H1 (cell line): Measurements from ENCODE around the gene PTPN9. TPM values are rescaled to one million over a fixed set of nuclear protein-coding genes. Genes with fewer than 3 reads are reported as not detected.

Experiments used
- CBX5 ChIP-seq: fragments of 300-800, 300-1000 bp; sonication (generic); IDR thresholded peaks from 2 replicates; pipeline ENCODE4 v1.7.1; 2016; ENCODE audit warnings: antibody characterized with exemption, low read length, low read depth
- EGR1 ChIP-seq: IDR thresholded peaks from 2 replicates; pipeline ENCODE4 v1.6.1; 2011; ENCODE audit warnings: low read depth, low read length, borderline replicate concordance
- FOSL1 ChIP-seq: IDR thresholded peaks from 2 replicates; pipeline ENCODE4 v1.6.1; 2011; ENCODE audit warnings: mild to moderate bottlenecking, low read depth, low read length, moderate library complexity; ENCODE audit not compliant: insufficient read depth
- HDAC2 ChIP-seq, 2 experiments: fragments of 300-600 bp in 1 of 2; sonication (generic) in 1 of 2; IDR thresholded peaks; 2 replicates each; pipeline ENCODE4 v1.6.1; 2011 to 2012; ENCODE audit warnings: low read depth in 2 of 2, low read length in 2 of 2, mild to moderate bottlenecking in 2 of 2, moderate library complexity in 2 of 2, borderline replicate concordance in 1 of 2, inconsistent platforms in 1 of 2
- KDM5A ChIP-seq: fragments of 200-600 bp; IDR thresholded peaks from 2 replicates; pipeline ENCODE4 v1.7.1; 2012; ENCODE audit warnings: mild to moderate bottlenecking, low read length, inconsistent platforms, mixed read lengths
- MAFK ChIP-seq: IDR thresholded peaks from 2 replicates; pipeline ENCODE4 v1.6.1; 2012; ENCODE audit warnings: low read depth, mild to moderate bottlenecking, improper control_type of control experiment, low read length
- POLR2A ChIP-seq, 2 experiments: IDR thresholded peaks; 1 replicate in 1 of 2; 2 replicates in 1 of 2; pipeline ENCODE4 v1.6.1; 2011; ENCODE audit warnings: low read depth in 2 of 2, low read length in 2 of 2, mild to moderate bottlenecking in 2 of 2; ENCODE audit errors: control extremely low read depth in 1 of 2
- POU5F1 ChIP-seq: IDR thresholded peaks from 2 replicates; pipeline ENCODE4 v1.6.1; 2011; ENCODE audit warnings: low read depth, mild to moderate bottlenecking, low read length, moderate library complexity
- RAD21 ChIP-seq, 2 experiments: IDR thresholded peaks in 1 of 2; conservative IDR thresholded peaks in 1 of 2; 2 replicates each; pipeline ENCODE4 v1.6.1; 2011; ENCODE audit warnings: low read depth in 2 of 2, low read length in 2 of 2, improper control_type of control experiment in 1 of 2, inconsistent platforms in 1 of 2, mild to moderate bottlenecking in 1 of 2, moderate library complexity in 1 of 2
- RXRA ChIP-seq: IDR thresholded peaks from 2 replicates; pipeline ENCODE4 v1.6.1; 2011; ENCODE audit warnings: low read depth, mild to moderate bottlenecking, low read length, moderate library complexity; ENCODE audit not compliant: insufficient read depth
- SIN3A ChIP-seq, 2 experiments: IDR thresholded peaks in 1 of 2; conservative IDR thresholded peaks in 1 of 2; 2 replicates each; pipeline ENCODE4 v1.6.1; 2011 to 2012; ENCODE audit warnings: low read length in 2 of 2, improper control_type of control experiment in 1 of 2, low read depth in 1 of 2, mild to moderate bottlenecking in 1 of 2
- TBP ChIP-seq: IDR thresholded peaks from 2 replicates; pipeline ENCODE4 v1.6.1; 2011; ENCODE audit warnings: low read depth, low read length, improper control_type of control experiment
- polyA plus RNA-seq, 7 experiments: library from polyadenylated mRNA; depleted of rRNA in 3 of 7; stranded (reverse) in 5 of 7; unstranded in 2 of 7; fragments of >200 nt in 5 of 7; fragments of 200-250 nt in 2 of 7; gene quantifications; 1 replicate in 5 of 7; 2 replicates in 1 of 7; 4 replicates in 1 of 7; pipeline versions ENCODE4 v1.2.1 to v1.2.3, GENCODE V29; 2011 to 2013; ENCODE audit warnings: missing spikeins in 2 of 7, mixed read lengths in 2 of 7
- total RNA-seq: library from RNA; stranded (reverse); fragmentation: NEBNext Ultra II Directional; extraction: Animal tissue kit (Norgen Biotek cat#: 25700); gene quantifications from 2 replicates; pipeline ENCODE4 v1.2.1, GENCODE V29; 2021
- TF ChIP-seq, protein P1 (sequence below): IDR thresholded peaks from 2 replicates; pipeline ENCODE4 v1.6.1; 2012; ENCODE audit warnings: low read length, inconsistent platforms
- TF ChIP-seq, protein P2 (sequence below): IDR thresholded peaks from 2 replicates; pipeline ENCODE4 v1.6.1; 2011; ENCODE audit warnings: low read depth, mild to moderate bottlenecking, low read length; ENCODE audit not compliant: insufficient read depth

Gene PTPN9
- total and polyA plus RNA-seq, 2 of the 8 experiments (the other 6 are each of a cell fraction or from before 2014, with no cell fraction given) = 46.6 to 57.4 TPM

DNA sequence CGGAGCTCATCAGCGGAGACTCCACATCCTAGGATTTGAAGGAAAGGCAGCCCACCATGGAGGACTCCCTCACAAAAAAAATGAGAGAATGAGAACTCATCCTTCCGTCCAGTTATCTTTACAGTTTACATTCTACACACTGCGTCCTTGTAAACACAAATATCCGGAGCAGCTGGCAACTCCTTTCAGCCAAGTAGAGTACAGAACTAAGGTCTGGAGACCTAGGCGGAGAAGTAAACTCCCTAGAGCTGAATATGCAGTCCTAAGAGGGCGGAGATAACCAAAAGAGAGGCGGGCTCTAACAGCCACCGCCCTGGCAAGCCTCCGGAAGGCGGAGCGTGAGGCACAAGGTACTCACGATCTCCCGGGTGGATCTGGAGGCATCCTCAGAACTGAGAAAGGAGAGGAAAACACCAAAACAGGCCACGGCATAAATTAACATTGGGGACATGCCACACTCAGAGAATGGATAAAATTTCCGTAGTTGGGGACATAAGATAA is 126.7 kb downstream of the PTPN9 start (continued):
- 0 out of 4 replicates have a peak, but pooled peaks of 1 of the 2 experiments have one; percentile 35 for TF ChIP-seq HDAC2 (IDR thresholded peaks at IDR 0.05; ENCODE audit: borderline replicate concordance in 1 of 2, low read depth in 2 of 2, low read length in 2 of 2)
- TF ChIP-seq, protein P1, sequence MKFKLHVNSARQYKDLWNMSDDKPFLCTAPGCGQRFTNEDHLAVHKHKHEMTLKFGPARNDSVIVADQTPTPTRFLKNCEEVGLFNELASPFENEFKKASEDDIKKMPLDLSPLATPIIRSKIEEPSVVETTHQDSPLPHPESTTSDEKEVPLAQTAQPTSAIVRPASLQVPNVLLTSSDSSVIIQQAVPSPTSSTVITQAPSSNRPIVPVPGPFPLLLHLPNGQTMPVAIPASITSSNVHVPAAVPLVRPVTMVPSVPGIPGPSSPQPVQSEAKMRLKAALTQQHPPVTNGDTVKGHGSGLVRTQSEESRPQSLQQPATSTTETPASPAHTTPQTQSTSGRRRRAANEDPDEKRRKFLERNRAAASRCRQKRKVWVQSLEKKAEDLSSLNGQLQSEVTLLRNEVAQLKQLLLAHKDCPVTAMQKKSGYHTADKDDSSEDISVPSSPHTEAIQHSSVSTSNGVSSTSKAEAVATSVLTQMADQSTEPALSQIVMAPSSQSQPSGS = peak; percentile 76; the same call in 1 of the 2 replicates
- no peak for TF ChIP-seq POU5F1
- no peak for TF ChIP-seq KDM5A
- TF ChIP-seq MAFK = no peak
- no peak for TF ChIP-seq RXRA
- no peak for TF ChIP-seq RAD21 (IDR thresholded peaks at IDR 0.05 in 1 of 2, conservative IDR thresholded peaks at IDR 0.05 in 1 of 2; ENCODE audit: low read depth in 2 of 2, low read length in 2 of 2)
- TF ChIP-seq CBX5 = no peak
- no peak for TF ChIP-seq TBP
- no peak for TF ChIP-seq FOSL1
- peak in 1 of 2 experiments; percentile 57; a peak in 2 of 3 replicates for TF ChIP-seq POLR2A (IDR thresholded peaks at IDR 0.05; ENCODE audit: control extremely low read depth in 1 of 2, low read depth in 2 of 2, low read length in 2 of 2)
- TF ChIP-seq, protein P2, sequence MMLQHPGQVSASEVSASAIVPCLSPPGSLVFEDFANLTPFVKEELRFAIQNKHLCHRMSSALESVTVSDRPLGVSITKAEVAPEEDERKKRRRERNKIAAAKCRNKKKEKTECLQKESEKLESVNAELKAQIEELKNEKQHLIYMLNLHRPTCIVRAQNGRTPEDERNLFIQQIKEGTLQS = no peak
- 0 out of 4 replicates have a peak, but pooled peaks of 1 of the 2 experiments have one; percentile 6 for TF ChIP-seq SIN3A (conservative IDR thresholded peaks at IDR 0.05 in 1 of 2, IDR thresholded peaks at IDR 0.05 in 1 of 2; ENCODE audit: low read depth in 1 of 2, low read length in 2 of 2)
- TF ChIP-seq EGR1 = no peak
